ENCODE measurements around the gene ABAT.
A peak's percentile ranks its signal among the peaks of the same experiment; 100 is the strongest.

Gene ABAT

DNA sequence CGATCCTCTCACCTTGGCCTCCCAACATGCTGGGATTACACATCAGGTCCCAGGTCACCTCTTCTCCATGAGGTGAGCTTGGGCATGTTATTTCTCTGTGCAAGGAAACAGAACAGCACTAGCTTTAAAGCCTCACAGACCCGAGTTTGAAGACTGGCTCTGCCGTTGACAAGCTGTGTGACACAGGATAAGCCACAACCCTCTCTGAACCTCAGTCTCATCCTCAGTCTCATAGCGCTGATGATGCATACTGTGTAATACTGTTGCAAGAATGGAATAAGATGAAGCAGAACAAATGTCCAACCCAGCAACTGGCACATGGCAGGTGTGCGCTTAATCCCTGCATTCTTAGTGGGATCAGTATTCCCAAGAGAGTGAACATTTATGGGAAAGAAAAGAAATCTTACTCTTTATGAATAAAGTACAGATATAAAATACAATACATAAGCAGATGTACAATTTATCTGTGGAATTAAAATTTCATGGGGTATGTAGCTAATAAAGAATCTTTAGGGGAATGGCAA, 43.5 kb downstream of the ABAT start:
- no peak for DNase-seq (ENCODE audit: low read depth)
- no peak for TF ChIP-seq MYC (IDR thresholded peaks at IDR 0.05; ENCODE audit: low read depth, low read length)
- TF ChIP-seq, protein P1, sequence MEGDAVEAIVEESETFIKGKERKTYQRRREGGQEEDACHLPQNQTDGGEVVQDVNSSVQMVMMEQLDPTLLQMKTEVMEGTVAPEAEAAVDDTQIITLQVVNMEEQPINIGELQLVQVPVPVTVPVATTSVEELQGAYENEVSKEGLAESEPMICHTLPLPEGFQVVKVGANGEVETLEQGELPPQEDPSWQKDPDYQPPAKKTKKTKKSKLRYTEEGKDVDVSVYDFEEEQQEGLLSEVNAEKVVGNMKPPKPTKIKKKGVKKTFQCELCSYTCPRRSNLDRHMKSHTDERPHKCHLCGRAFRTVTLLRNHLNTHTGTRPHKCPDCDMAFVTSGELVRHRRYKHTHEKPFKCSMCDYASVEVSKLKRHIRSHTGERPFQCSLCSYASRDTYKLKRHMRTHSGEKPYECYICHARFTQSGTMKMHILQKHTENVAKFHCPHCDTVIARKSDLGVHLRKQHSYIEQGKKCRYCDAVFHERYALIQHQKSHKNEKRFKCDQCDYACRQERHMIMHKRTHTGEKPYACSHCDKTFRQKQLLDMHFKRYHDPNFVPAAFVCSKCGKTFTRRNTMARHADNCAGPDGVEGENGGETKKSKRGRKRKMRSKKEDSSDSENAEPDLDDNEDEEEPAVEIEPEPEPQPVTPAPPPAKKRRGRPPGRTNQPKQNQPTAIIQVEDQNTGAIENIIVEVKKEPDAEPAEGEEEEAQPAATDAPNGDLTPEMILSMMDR (IDR thresholded peaks at IDR 0.05; ENCODE audit: low read depth, low read length): no peak
- TF ChIP-seq, protein P2, sequence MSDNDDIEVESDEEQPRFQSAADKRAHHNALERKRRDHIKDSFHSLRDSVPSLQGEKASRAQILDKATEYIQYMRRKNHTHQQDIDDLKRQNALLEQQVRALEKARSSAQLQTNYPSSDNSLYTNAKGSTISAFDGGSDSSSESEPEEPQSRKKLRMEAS (IDR thresholded peaks at IDR 0.05; ENCODE audit: low read depth, low read length): no peak
- TF ChIP-seq POLR2A (IDR thresholded peaks at IDR 0.05; ENCODE audit: extremely low read depth, insufficient read length): no peak
- no peak overlapping the region for H3K4me3 ChIP-seq (ENCODE audit: low read depth, low read length)

DNA sequence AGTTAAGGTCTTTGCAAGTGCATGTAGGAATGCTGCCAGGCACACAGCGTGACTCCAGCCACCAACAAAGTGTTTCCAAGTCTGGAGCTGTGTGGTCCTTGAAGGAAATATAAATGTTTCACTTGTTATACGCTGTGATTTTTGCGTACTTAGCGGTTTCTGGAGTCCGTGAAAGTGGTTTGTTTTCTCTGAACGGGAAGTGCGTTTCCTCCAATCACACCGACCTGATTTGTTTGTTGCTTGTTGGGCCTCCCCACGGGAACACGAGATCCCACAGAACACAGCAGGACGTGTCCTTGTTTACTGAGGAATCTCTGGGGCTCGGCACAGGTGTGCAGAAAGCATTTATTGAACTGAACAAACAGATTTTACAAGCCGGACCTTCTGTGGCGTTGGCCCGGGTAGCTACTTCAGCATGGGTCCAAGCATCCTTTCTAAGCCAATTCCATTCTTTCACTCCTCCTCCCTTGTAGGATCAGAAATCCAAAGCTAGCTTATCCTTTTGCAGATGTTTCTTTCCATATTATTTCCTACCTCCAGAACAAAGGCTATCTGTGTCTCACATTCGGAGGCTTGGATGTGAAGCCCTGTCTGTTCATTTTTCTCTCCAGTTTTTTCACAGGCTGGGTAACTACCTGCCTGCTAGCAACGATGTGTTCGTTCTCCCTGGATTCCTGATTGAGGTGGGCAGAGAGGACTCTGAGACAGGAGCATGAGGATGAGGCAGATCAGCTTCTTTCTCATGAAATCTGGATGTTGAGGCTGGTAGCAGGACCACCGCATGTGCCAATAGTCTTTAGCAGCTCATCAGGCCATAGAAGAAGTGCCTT, 44.6 kb downstream of the ABAT start:
- no peak for DNase-seq (ENCODE audit: low read depth)
- no peak overlapping the region for H3K4me3 ChIP-seq (ENCODE audit: low read depth, low read length)
- no peak for TF ChIP-seq POLR2A (IDR thresholded peaks at IDR 0.05; ENCODE audit: extremely low read depth, insufficient read length)
- TF ChIP-seq, protein P1 (IDR thresholded peaks at IDR 0.05; ENCODE audit: low read depth, low read length): no peak
- no peak for TF ChIP-seq MYC (IDR thresholded peaks at IDR 0.05; ENCODE audit: low read depth, low read length)
- TF ChIP-seq, protein P2 (IDR thresholded peaks at IDR 0.05; ENCODE audit: low read depth, low read length): no peak

DNA sequence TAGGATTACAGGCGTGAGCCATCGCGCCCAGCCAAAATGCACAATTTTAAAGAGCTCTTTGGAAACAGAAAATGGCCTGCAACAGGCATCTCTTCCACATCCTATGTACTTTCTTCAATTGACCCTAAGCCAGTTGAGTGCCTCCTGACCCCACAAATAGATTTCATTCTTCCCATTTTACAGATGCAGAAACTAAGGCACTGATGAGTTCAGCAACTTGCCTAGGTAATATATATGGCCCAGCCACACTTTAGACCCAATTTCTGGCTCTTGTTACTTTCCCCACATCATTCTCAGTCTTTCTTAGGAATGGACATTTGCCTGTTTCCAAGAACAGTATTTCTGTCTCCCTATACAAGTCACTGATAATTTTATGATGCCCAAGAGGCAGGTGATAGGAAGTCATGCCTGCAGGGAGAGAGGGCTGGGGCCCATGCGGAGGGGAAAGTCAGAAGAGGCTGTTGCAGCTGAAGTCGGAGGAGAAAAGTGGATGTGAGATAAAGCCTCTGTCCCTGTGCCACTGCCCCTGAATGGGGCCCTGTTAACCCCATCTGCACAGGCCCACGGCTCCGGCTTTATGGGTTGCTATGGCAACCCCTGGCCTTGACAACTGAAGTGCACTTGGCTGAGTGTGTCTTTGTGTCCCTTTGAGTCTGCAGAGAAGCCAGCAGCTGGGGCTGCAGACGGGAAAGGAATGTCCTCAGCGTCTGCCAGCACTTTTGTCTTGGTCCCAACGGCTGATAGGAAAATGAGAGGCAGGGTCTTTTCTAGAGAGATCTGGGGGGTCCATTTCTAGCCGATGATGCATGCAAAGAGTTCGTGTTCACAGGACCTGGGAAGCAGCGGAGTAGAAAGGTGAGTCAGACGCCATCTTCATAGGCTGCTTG, 45.9 kb downstream of the ABAT start:
- no peak overlapping the region for H3K4me3 ChIP-seq (ENCODE audit: low read depth, low read length)
- peak; percentile 22 for DNase-seq (ENCODE audit: low read depth)
- TF ChIP-seq, protein P1 (IDR thresholded peaks at IDR 0.05; ENCODE audit: low read depth, low read length): no peak
- TF ChIP-seq MYC (IDR thresholded peaks at IDR 0.05; ENCODE audit: low read depth, low read length) (no peak), POLR2A (IDR thresholded peaks at IDR 0.05; ENCODE audit: extremely low read depth, insufficient read length) (no peak)
- TF ChIP-seq, protein P2 (IDR thresholded peaks at IDR 0.05; ENCODE audit: low read depth, low read length): no peak

DNA sequence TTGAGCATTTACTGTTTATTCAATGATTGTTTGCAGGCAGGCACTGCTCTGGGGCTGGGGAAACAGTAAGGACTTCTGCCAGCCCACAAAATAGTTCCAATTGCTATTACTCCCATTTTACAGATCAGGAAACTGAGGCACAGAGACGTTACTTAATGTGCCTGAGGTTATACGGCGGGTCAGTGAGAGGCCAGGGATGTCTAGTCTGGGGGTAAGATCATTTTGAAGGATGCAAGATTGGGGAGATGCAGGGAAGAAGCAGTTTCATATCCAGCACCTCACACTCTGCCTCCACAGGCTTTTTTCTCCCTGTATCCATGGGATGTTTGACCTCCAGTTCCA, 46.5 kb downstream of the ABAT start:
- TF ChIP-seq MYC (IDR thresholded peaks at IDR 0.05; ENCODE audit: low read depth, low read length) (no peak), POLR2A (IDR thresholded peaks at IDR 0.05; ENCODE audit: extremely low read depth, insufficient read length) (no peak)
- TF ChIP-seq, protein P2 (IDR thresholded peaks at IDR 0.05; ENCODE audit: low read depth, low read length): no peak
- TF ChIP-seq, protein P1 (IDR thresholded peaks at IDR 0.05; ENCODE audit: low read depth, low read length): no peak
- no peak overlapping the region for H3K4me3 ChIP-seq (ENCODE audit: low read depth, low read length)
- DNase-seq (ENCODE audit: low read depth): no peak

DNA sequence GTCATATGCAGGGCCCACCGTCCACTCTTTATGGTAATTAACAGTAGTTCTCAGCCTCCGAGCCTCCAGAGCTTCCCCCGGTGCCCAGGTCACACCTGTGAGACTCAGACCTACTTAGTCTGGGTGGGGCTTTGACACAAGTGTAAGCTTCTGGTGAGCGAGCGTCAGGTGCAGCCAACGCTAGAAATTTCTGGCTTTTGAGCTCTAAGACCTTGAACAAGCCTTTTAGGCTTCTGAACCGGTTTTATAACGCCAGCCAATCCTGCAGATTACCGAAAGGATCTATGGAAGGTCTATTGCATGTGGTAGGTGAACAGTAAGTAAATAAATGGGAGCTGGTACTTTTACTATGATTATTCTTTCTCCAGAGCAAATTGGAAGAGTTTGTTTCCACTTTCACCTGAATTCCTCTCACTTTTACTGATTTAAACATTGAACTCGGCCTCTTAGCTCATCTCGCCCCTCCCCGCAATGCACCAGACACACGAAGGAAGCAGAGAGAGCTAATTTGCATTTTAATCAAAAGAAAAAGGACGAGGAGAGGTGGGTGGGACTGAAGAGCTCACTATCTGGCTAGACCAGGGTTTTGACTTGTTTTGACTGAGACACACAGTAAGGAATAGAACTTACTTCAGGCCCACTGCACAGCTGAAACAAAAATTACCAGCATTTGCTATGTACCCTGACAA, 47.1 kb downstream of the ABAT start:
- DNase-seq (ENCODE audit: low read depth): no peak
- TF ChIP-seq POLR2A (IDR thresholded peaks at IDR 0.05; ENCODE audit: extremely low read depth, insufficient read length) (no peak), MYC (IDR thresholded peaks at IDR 0.05; ENCODE audit: low read depth, low read length) (no peak)
- TF ChIP-seq, protein P2 (IDR thresholded peaks at IDR 0.05; ENCODE audit: low read depth, low read length): no peak
- TF ChIP-seq, protein P1 (IDR thresholded peaks at IDR 0.05; ENCODE audit: low read depth, low read length): no peak
- H3K4me3 ChIP-seq (ENCODE audit: low read depth, low read length): no peak overlapping the region
